Thyroid gland (tissue), 4 donors: Measurements from ENCODE around the gene ASPG.

Source experiments
- CTCF ChIP-seq, 6 experiments: fragments of 200-600 bp in 3 of 6; fragments of 450-650 bp in 3 of 6; sonication (generic) in 3 of 6; IDR thresholded peaks; one replicate each; pipeline ENCODE4 v1.5.1; 2016 to 2019; ENCODE audit warnings: antibody characterized with exemption in 6 of 6, mild to moderate bottlenecking in 2 of 6, inconsistent platforms in 1 of 6, moderate library complexity in 1 of 6
- POLR2A ChIP-seq, 2 donors: fragments of 450-650 bp; IDR thresholded peaks; one replicate each; pipeline ENCODE4 v1.6.1; 2017; ENCODE audit warnings: antibody characterized with exemption in 2 of 2, mild to moderate bottlenecking in 2 of 2, moderate library complexity in 1 of 2

DNA sequence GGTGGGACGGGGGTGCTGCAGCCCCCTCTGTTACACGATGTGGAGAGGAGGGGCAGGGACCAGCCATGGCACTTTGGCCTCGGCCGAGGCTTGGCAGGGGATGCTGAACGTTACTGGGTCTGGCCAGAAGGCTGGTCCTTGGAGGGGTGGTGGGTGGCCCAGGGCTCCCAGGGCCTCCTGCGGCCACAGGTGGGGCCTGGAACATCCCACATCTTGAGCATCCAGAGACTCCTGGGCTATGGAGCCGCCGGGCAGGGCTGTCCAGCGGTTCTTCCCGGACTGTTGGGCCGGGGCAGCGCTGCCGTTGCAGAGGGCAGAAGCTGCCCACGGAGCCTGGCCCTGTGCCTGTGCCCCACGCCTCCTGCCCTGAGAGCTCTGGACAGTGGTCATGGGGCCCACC is 68.7 kb downstream of the ASPG start:
- no peak for TF ChIP-seq CTCF (IDR thresholded peaks at IDR 0.05)
- no peak for TF ChIP-seq POLR2A (IDR thresholded peaks at IDR 0.05)
